ENCODE data around the gene ZDHHC7. TPM values are rescaled to one million over a fixed set of nuclear protein-coding genes. Genes with fewer than 3 reads are reported as not detected.

ZDHHC7 gene
- total RNA-seq, 1 experiment from 2014 or later = 39.1 TPM

- no peak overlapping the region for H3K9ac ChIP-seq (ENCODE audit: extremely low read depth, insufficient read length, low read length)
- no peaks in the 10 kb centered on the region for H3K4me1 ChIP-seq (ENCODE audit: insufficient read depth, low read length)
- no peaks in the 10 kb centered on the region for H3K79me2 ChIP-seq (ENCODE audit: insufficient read depth, low read length)
- H3K4ac ChIP-seq (ENCODE audit: low read depth, low read length) = no peak overlapping the region
- no peak for DNase-seq
- no peak overlapping the region for H2BK15ac ChIP-seq (ENCODE audit: low read depth, low read length)
- no peak overlapping the region for H3K4me3 Mint-ChIP-seq
- H3K9me3 Mint-ChIP-seq = peaks cover 0 to 1% of the 10 kb centered on the region in 2 experiments; a peak in 1 of 5 replicates
- no peak overlapping the region for H3K18ac ChIP-seq (ENCODE audit: insufficient read length, low read depth, low read length)
- H3K27me3 Mint-ChIP-seq (ENCODE audit: low read depth) = peaks cover 3% of the 10 kb centered on the region
- H2AK5ac ChIP-seq (ENCODE audit: insufficient read length, low read length) = no peak overlapping the region
- H3K4me2 ChIP-seq (ENCODE audit: insufficient read depth, insufficient read length, low read length) = no peak overlapping the region
- no peak overlapping the region for H4K91ac ChIP-seq (ENCODE audit: insufficient read length, low read depth, low read length)
- no peak overlapping the region for H3T11ph ChIP-seq (ENCODE audit: low read length)
- H3K27me3 ChIP-seq (ENCODE audit: insufficient read depth, low read length) = no peaks in the 10 kb centered on the region
- no peak overlapping the region for H2BK120ac ChIP-seq (ENCODE audit: low read depth, low read length, poor library complexity, severe bottlenecking)
- H3K36me3 Mint-ChIP-seq (ENCODE audit: insufficient read depth in 1 of 3, low read depth in 3 of 3) = no peaks in the 10 kb centered on the region
- no peak overlapping the region for H3K23ac ChIP-seq (ENCODE audit: insufficient read length, low read depth, low read length)
- H3K14ac ChIP-seq (ENCODE audit: insufficient read depth, low read length) = no peak overlapping the region
- no peaks in the 10 kb centered on the region for H3K9me3 ChIP-seq (ENCODE audit: control insufficient read depth, low read depth, low read length)
- no peaks in the 10 kb centered on the region for H3K23me2 ChIP-seq (ENCODE audit: insufficient read length, low read depth, low read length, poor library complexity, severe bottlenecking)
- H2BK20ac ChIP-seq (ENCODE audit: low read depth, low read length, poor library complexity, severe bottlenecking) = no peak overlapping the region
- H3K27ac Mint-ChIP-seq = no peak overlapping the region; a peak in 1 of 7 replicates
- H2AFZ ChIP-seq (ENCODE audit: low read length) = no peak overlapping the region
- H4K8ac ChIP-seq (replicated peaks; ENCODE audit: insufficient read length, low read depth, low read length) = no peak overlapping the region
- no CpG with 5 or more reads among the region's 10 CpGs for WGBS (ENCODE audit: extremely low coverage, insufficient read length, low lambda C conversion rate)
- H4K5ac ChIP-seq (ENCODE audit: insufficient read length, low read depth, low read length) = no peak overlapping the region
- no peak overlapping the region for H3K27ac ChIP-seq (ENCODE audit: insufficient read length, low read depth, low read length)
- TF ChIP-seq CTCF (conservative IDR thresholded peaks at IDR 0.05) = no peak
- H3K56ac ChIP-seq (ENCODE audit: insufficient read length, low read depth, low read length) = no peak overlapping the region
- H3K4me1 Mint-ChIP-seq = peaks cover 0 to 3% of the 10 kb centered on the region in 2 experiments; a peak in 1 of 4 replicates
- H4K20me1 ChIP-seq (ENCODE audit: control insufficient read depth, insufficient read depth, insufficient read length) = no peaks in the 10 kb centered on the region
- no peak overlapping the region for H2BK5ac ChIP-seq (ENCODE audit: insufficient read length, low read length)
- H3K79me1 ChIP-seq (ENCODE audit: insufficient read depth, low read depth, low read length, poor library complexity, severe bottlenecking) = no peaks in the 10 kb centered on the region
- no peak overlapping the region for H2BK12ac ChIP-seq (ENCODE audit: insufficient read length, low read depth, low read length)
Measured at GRCh38 chr16:84941921-84942320, 69.4 kb downstream of the ZDHHC7 start.

Measured in H9 (cell line).